Esophagus squamous epithelium (tissue), 5 donors: ENCODE data around the gene MCC. TPM values are rescaled to one million over a fixed set of nuclear protein-coding genes. Genes with fewer than 3 reads are reported as not detected.

Experiments used
- DNase-seq: peaks from one replicate; lab custom pipeline; 2025; lab: John Stamatoyannopoulos, UW
- H3K27ac ChIP-seq, 4 donors: fragments of 200-600 bp; sonication (generic); one replicate each; pipeline ENCODE4 v1.5.1; 2016 to 2019; ENCODE audit warnings: mild to moderate bottlenecking in 1 of 4
- H3K27me3 ChIP-seq, 4 donors: fragments of 200-600 bp; sonication (generic); 1 replicate in 3 of 4; 2 replicates in 1 of 4; pipeline versions ENCODE4 v1.5.1 to v1.6.0; 2017 to 2021; ENCODE audit warnings: antibody characterized with exemption in 1 of 4
- H3K36me3 ChIP-seq, 3 donors: fragments of 200-600 bp; sonication (generic); one replicate each; pipeline ENCODE4 v1.5.1; 2016 to 2019
- H3K4me1 ChIP-seq, 3 donors: fragments of 200-600 bp; sonication (generic); one replicate each; pipeline ENCODE4 v1.5.1; 2017 to 2019
- H3K4me3 ChIP-seq, 4 donors: fragments of 200-600 bp; sonication (generic); 1 replicate in 3 of 4; 2 replicates in 1 of 4; pipeline ENCODE4 v1.5.1; 2016 to 2019; ENCODE audit warnings: mild to moderate bottlenecking in 2 of 4, moderate library complexity in 1 of 4
- H3K9me3 ChIP-seq, 3 donors: fragments of 200-600 bp; sonication (generic); one replicate each; pipeline ENCODE4 v1.5.1; 2016 to 2019
- POLR2A ChIP-seq, 4 donors: fragments of 450-650 bp; IDR thresholded peaks; one replicate each; pipeline ENCODE4 v1.6.1; 2017; ENCODE audit warnings: antibody characterized with exemption in 4 of 4, mild to moderate bottlenecking in 4 of 4, moderate library complexity in 3 of 4
- WGBS, 2 donors: methylation state at CpG; one replicate each; pipeline ENCODE4 v1.1.5; 2018; 5-methylcytosine and 5-hydroxymethylcytosine counted together
- intact Hi-C: fragments of 100-400 bp; cut with DNase I; formaldehyde crosslinking; loops from one replicate; pipeline ENCODE4 v1.15.0; 2022
- total RNA-seq, 4 donors: library from RNA; depleted of rRNA; stranded (reverse); fragments of >200 nt; gene quantifications; one replicate each; pipeline ENCODE4 v1.1.0, GENCODE V29; 2016
- TF ChIP-seq, protein P1 (sequence below), 6 experiments: fragments of 450-650 bp in 4 of 6; fragments of 200-600 bp in 2 of 6; sonication (generic) in 2 of 6; IDR thresholded peaks; one replicate each; pipeline ENCODE4 v1.5.1; 2016 to 2019; ENCODE audit warnings: antibody characterized with exemption in 6 of 6, mild to moderate bottlenecking in 4 of 6, moderate library complexity in 4 of 6
- donor health status: DM: yes; HTN: yes; CAD: no.

The MCC gene
- total RNA-seq, 4 donors from 2014 or later = 41.6 to 45.4 (median 43.4) TPM

DNA sequence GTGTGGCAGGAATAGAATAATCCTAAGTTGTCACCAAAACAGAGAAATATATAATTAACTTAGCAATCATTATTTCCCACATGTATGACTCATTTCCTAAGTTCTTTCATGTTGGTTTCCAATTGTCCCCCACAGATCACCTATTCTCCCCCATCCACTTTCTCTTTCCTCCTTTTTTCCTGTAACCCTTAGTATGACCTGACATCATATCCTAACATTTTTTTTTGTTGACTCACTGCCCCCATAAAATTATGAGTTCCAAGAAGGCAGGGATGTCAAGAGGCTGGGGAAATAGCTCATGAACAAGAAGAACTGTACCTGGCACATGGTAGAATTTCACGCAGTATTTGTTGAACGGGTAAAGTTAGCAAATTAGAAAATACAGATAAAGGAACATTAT lies 324.9 kb downstream of the MCC start:
- TF ChIP-seq POLR2A (IDR thresholded peaks at IDR 0.05) = no peak
- TF ChIP-seq, protein P1, sequence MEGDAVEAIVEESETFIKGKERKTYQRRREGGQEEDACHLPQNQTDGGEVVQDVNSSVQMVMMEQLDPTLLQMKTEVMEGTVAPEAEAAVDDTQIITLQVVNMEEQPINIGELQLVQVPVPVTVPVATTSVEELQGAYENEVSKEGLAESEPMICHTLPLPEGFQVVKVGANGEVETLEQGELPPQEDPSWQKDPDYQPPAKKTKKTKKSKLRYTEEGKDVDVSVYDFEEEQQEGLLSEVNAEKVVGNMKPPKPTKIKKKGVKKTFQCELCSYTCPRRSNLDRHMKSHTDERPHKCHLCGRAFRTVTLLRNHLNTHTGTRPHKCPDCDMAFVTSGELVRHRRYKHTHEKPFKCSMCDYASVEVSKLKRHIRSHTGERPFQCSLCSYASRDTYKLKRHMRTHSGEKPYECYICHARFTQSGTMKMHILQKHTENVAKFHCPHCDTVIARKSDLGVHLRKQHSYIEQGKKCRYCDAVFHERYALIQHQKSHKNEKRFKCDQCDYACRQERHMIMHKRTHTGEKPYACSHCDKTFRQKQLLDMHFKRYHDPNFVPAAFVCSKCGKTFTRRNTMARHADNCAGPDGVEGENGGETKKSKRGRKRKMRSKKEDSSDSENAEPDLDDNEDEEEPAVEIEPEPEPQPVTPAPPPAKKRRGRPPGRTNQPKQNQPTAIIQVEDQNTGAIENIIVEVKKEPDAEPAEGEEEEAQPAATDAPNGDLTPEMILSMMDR (IDR thresholded peaks at IDR 0.05) = no peak
- Histone ChIP-seq H3K4me1 (peaks cover 33 to 92% (median 43%) of the 10 kb centered on the region in 3 donors), H3K27me3 (no peaks in the 10 kb centered on the region), H3K4me3 (no peak overlapping the region), H3K36me3 (no peaks in the 10 kb centered on the region), H3K9me3 (no peaks in the 10 kb centered on the region), H3K27ac (peak overlapping the region; percentile 57 to 78 (median 73))
- 73 to 76% methylated on average over 2 of the region's 2 CpGs for WGBS, 2 donors
- DNase-seq = no peak
- intact Hi-C loops = no loop called here

DNA sequence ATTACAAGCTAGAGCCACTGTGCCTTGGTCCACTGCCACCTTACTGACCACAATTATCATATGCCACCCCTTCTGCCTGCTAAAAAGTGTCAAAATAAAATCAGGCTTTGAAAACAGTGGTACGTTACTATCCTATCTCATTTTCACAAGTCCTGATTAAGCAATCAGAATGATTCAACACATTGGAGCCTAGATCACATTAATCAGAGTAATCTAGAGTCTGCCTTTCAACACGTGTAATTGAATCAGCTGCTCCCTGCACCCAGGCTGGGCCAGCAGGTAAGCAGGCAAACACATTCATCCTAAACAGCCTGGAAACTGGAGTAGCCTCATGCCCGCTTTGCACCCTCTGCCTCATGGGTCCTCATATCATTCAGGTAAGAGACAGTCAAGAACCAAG lies 325.5 kb downstream of the MCC start:
- 23 to 40% methylated on average over 3 of the region's 3 CpGs for WGBS, 2 donors
- H3K27me3 ChIP-seq = no peaks in the 10 kb centered on the region
- H3K36me3 ChIP-seq = no peaks in the 10 kb centered on the region
- no peak overlapping the region for H3K4me3 ChIP-seq
- H3K4me1 ChIP-seq = peaks cover 33 to 86% (median 42%) of the 10 kb centered on the region in 3 donors
- H3K27ac ChIP-seq = peak overlapping the region; percentile 57 to 78 (median 73)
- H3K9me3 ChIP-seq = no peaks in the 10 kb centered on the region
- intact Hi-C loops = no loop called here
- TF ChIP-seq, protein P1 (IDR thresholded peaks at IDR 0.05) = no peak
- TF ChIP-seq POLR2A (IDR thresholded peaks at IDR 0.05) = no peak
- DNase-seq = no peak

DNA sequence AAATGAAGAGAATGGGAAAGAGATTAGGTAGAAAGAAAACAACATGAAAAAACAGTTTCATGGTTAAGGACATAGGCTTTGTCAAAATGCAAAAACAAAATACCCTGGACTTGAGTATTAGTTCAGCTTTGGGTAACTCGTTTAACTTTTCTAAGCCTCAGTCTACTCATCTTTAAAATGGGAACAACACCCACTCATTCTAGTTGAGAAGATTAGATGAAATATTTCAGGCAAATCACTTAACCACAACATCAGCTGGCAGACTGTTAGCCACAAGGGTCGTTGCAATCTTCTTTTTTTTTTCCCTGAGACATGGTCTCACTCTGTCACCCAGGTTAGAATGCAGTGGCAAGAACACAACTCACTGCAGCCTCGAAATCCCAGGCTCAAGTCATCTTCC lies 326.0 kb downstream of the MCC start:
- Histone ChIP-seq H3K27ac (peak overlapping the region; percentile 57 to 78 (median 73)), H3K4me3 (no peak overlapping the region), H3K27me3 (no peaks in the 10 kb centered on the region), H3K36me3 (no peaks in the 10 kb centered on the region), H3K9me3 (no peaks in the 10 kb centered on the region), H3K4me1 (peaks cover 29 to 80% (median 42%) of the 10 kb centered on the region in 3 donors)
- intact Hi-C loops = no loop called here
- TF ChIP-seq POLR2A (IDR thresholded peaks at IDR 0.05) = no peak
- TF ChIP-seq, protein P1 (IDR thresholded peaks at IDR 0.05) = no peak
- 46 to 57% methylated on average over 3 of the region's 3 CpGs for WGBS, 2 donors
- no peak for DNase-seq

DNA sequence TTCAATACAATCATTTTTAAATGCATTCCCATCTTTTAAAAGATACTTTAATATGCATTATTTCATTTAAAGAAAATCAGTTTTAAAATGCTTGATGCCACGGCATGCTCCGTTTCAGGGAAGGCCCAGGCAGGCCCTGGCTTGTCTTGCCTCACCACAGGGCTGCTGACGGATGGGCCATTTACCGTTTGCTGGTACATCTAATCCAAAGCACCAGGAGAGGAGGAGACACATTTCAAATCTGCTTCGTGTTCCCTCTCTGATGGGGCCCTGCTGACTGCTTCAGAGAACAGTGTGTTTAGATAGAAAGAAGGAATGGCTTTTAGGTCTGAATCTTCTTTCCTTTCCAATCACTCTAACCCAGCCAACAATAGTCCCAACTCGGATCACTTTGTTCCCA lies 326.4 kb downstream of the MCC start:
- Histone ChIP-seq H3K27me3 (no peaks in the 10 kb centered on the region), H3K9me3 (no peaks in the 10 kb centered on the region), H3K4me1 (peaks cover 25 to 76% (median 42%) of the 10 kb centered on the region in 3 donors), H3K36me3 (no peaks in the 10 kb centered on the region), H3K4me3 (no peak overlapping the region), H3K27ac (peak overlapping the region; percentile 57 to 78 (median 73))
- no peak for DNase-seq
- TF ChIP-seq, protein P1 (IDR thresholded peaks at IDR 0.05) = no peak
- TF ChIP-seq POLR2A (IDR thresholded peaks at IDR 0.05) = no peak
- 34 to 53% methylated on average over 6 of the region's 6 CpGs for WGBS, 2 donors
- intact Hi-C loops = no loop called here

DNA sequence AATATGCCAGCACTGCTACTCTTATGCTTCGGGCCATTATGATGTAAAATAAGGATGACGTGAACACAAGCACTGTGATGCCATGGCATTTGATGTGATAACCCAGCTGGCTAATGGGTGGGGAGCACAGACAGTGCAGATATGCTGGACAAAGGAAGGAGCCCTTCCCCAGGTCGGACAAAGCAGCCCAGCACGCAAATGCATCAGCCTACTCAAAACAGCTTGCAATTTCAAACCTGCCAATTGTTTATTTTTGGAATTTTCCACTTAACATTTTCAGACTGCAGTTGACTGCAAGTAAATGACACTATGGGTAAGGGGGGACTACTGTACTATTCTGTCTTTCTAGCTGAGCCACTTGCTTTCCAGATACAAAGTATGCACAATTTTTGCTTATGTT lies 330.4 kb downstream of the MCC start:
- Histone ChIP-seq H3K9me3 (no peaks in the 10 kb centered on the region), H3K27ac (no peak overlapping the region), H3K36me3 (no peaks in the 10 kb centered on the region), H3K4me1 (peaks cover 10 to 37% (median 15%) of the 10 kb centered on the region in 3 donors), H3K4me3 (no peak overlapping the region), H3K27me3 (no peaks in the 10 kb centered on the region)
- DNase-seq = no peak
- TF ChIP-seq, protein P1 (IDR thresholded peaks at IDR 0.05) = no peak
- TF ChIP-seq POLR2A (IDR thresholded peaks at IDR 0.05) = no peak
- 91% methylated on average over 4 of the region's 4 CpGs for WGBS, 2 donors
- intact Hi-C loops = no loop called here
